Hepatocyte (in vitro differentiated cells): ENCODE measurements around the gene TTYH2. TPM values are rescaled to one million over a fixed set of nuclear protein-coding genes. Genes with fewer than 3 reads are reported as not detected.

Source experiments
- DNase-seq: peaks from one replicate; pipeline ENCODE4 v3.0.0-alpha.2; 2016; ENCODE audit warnings: low spot score
- H2AFZ ChIP-seq: fragments of 200-600 bp; sonication (generic); 2 replicates; pipeline ENCODE4 v1.6.0; 2016; ENCODE audit warnings: antibody characterized with exemption, mild to moderate bottlenecking
- H3K27ac ChIP-seq: fragments of 200-600 bp; sonication (generic); 2 replicates; pipeline ENCODE4 v1.5.1; 2016; ENCODE audit warnings: mild to moderate bottlenecking
- H3K27me3 ChIP-seq: fragments of 200-600 bp; sonication (generic); 2 replicates; pipeline ENCODE4 v1.6.1; 2016
- H3K36me3 ChIP-seq: fragments of 200-600 bp; sonication (generic); replicated peaks from 2 replicates; pipeline ENCODE4 v1.5.1; 2016; ENCODE audit warnings: low read depth; ENCODE audit not compliant: insufficient read depth
- H3K4me1 ChIP-seq: fragments of 200-600 bp; sonication (generic); 2 replicates; pipeline ENCODE4 v1.5.1; 2016; ENCODE audit warnings: mild to moderate bottlenecking, moderate library complexity; ENCODE audit not compliant: insufficient read depth
- H3K4me2 ChIP-seq: fragments of 200-600 bp; sonication (generic); 2 replicates; pipeline ENCODE4 v1.6.0; 2016
- H3K4me3 ChIP-seq: fragments of 200-600 bp; sonication (generic); 2 replicates; pipeline ENCODE4 v1.5.1; 2016; ENCODE audit warnings: mild to moderate bottlenecking
- H3K79me2 ChIP-seq: fragments of 200-600 bp; sonication (generic); 2 replicates; pipeline ENCODE4 v1.6.0; 2017; ENCODE audit warnings: mild to moderate bottlenecking
- H3K9me2 ChIP-seq: fragments of 200-600 bp; sonication (generic); replicated peaks from 2 replicates; pipeline ENCODE4 v1.6.0; 2017; ENCODE audit warnings: mild to moderate bottlenecking; ENCODE audit not compliant: insufficient read depth
- H3K9me3 ChIP-seq: fragments of 200-600 bp; sonication (generic); 2 replicates; pipeline ENCODE4 v1.5.1; 2016; ENCODE audit warnings: low read depth, mild to moderate bottlenecking
- H4K20me1 ChIP-seq: fragments of 200-600 bp; sonication (generic); 2 replicates; pipeline ENCODE4 v1.6.0; 2016; ENCODE audit warnings: mild to moderate bottlenecking; ENCODE audit not compliant: insufficient read depth, poor library complexity, severe bottlenecking
- EZH2 ChIP-seq: fragments of 200-600 bp; sonication (generic); IDR thresholded peaks from 2 replicates; pipeline ENCODE4 v1.6.1; 2016; ENCODE audit warnings: antibody characterized with exemption, mild to moderate bottlenecking, borderline replicate concordance
- EZH2phosphoT487 ChIP-seq: fragments of 200-600 bp; sonication (generic); IDR thresholded peaks from one replicate; pipeline ENCODE4 v1.6.1; 2018; ENCODE audit warnings: antibody characterized with exemption, mild to moderate bottlenecking, low read depth, moderate library complexity; ENCODE audit not compliant: unreplicated experiment, severe bottlenecking
- WGBS: methylation state at CpG from one replicate; pipeline ENCODE4 v1.1.6; 2016; ENCODE audit warnings: low lambda C conversion rate; ENCODE audit errors: missing lambda C conversion rate; 5-methylcytosine and 5-hydroxymethylcytosine counted together
- polyA plus RNA-seq: library from polyadenylated mRNA; unstranded; fragments of >200 nt; fragmentation: Nextera tagmentation; extraction: Ambion mirVana; gene quantifications from 2 replicates; pipeline ENCODE4 v1.2.1, GENCODE V29; 2016
- total RNA-seq: library from RNA; depleted of rRNA; stranded (reverse); fragments of >200 nt; gene quantifications from 2 replicates; pipeline ENCODE4 v1.2.3, GENCODE V29; 2014
- TF ChIP-seq, protein P1 (sequence below): fragments of 200-600 bp; sonication (generic); IDR thresholded peaks from 2 replicates; pipeline ENCODE4 v1.5.1; 2016; ENCODE audit warnings: antibody characterized with exemption, mild to moderate bottlenecking; ENCODE audit not compliant: poor library complexity

The TTYH2 gene
- total and polyA plus RNA-seq, 2 experiments from 2014 or later, result 7.4 to 7.8 TPM

DNA sequence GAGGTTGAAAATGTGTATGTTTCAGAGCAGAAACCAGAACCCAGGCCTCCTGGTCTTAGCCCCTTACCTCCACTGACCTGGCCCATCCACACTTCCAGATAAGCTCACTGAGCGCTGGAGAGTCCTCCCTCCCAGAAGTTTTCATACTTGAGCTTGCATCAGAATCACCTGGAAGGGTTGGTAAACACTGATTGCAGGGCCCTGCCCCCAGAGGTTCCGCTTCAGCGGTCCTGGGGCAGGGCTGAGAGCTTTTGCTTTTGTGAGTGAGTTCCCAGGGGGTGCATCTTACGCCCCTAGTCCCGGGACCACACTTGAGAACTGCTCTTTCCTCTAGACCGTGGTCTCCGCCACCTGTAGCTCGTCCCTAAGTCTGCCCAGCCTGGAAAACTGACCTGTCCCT, 20.6 kb downstream of the TTYH2 start:
- no peak for DNase-seq
- H3K27ac ChIP-seq, result no peak overlapping the region
- WGBS, result 72% methylated on average over 8 of the region's 8 CpGs
- H3K79me2 ChIP-seq, result no peaks in the 10 kb centered on the region
- no peak overlapping the region for H3K4me2 ChIP-seq
- H2AFZ ChIP-seq, result no peak overlapping the region
- no peaks in the 10 kb centered on the region for H3K27me3 ChIP-seq
- H3K4me1 ChIP-seq, result no peaks in the 10 kb centered on the region
- H3K4me3 ChIP-seq, result no peak overlapping the region
- H4K20me1 ChIP-seq, result no peaks in the 10 kb centered on the region
- no peaks in the 10 kb centered on the region for H3K9me3 ChIP-seq
- TF ChIP-seq, protein P1, sequence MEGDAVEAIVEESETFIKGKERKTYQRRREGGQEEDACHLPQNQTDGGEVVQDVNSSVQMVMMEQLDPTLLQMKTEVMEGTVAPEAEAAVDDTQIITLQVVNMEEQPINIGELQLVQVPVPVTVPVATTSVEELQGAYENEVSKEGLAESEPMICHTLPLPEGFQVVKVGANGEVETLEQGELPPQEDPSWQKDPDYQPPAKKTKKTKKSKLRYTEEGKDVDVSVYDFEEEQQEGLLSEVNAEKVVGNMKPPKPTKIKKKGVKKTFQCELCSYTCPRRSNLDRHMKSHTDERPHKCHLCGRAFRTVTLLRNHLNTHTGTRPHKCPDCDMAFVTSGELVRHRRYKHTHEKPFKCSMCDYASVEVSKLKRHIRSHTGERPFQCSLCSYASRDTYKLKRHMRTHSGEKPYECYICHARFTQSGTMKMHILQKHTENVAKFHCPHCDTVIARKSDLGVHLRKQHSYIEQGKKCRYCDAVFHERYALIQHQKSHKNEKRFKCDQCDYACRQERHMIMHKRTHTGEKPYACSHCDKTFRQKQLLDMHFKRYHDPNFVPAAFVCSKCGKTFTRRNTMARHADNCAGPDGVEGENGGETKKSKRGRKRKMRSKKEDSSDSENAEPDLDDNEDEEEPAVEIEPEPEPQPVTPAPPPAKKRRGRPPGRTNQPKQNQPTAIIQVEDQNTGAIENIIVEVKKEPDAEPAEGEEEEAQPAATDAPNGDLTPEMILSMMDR, result no peak
- TF ChIP-seq EZH2, result no peak
- TF ChIP-seq EZH2phosphoT487, result no peak
- no peaks in the 10 kb centered on the region for H3K36me3 ChIP-seq
- H3K9me2 ChIP-seq, result no peaks in the 10 kb centered on the region

- Histone ChIP-seq H3K4me2 (no peak overlapping the region), H3K4me3 (no peak overlapping the region), H2AFZ (no peak overlapping the region), H4K20me1 (no peaks in the 10 kb centered on the region), H3K4me1 (no peaks in the 10 kb centered on the region), H3K9me2 (no peaks in the 10 kb centered on the region), H3K9me3 (no peaks in the 10 kb centered on the region), H3K27me3 (no peaks in the 10 kb centered on the region), H3K79me2 (no peaks in the 10 kb centered on the region), H3K27ac (no peak overlapping the region), H3K36me3 (no peaks in the 10 kb centered on the region)
- no peak for TF ChIP-seq EZH2
- TF ChIP-seq, protein P1, result no peak
- no peak for TF ChIP-seq EZH2phosphoT487
- no peak for DNase-seq
- 95% methylated on average over 1 of the region's 1 CpG for WGBS
Measured at GRCh38 chr17:74234486-74234885, 21.1 kb downstream of the TTYH2 start.

- Histone ChIP-seq H4K20me1 (no peaks in the 10 kb centered on the region), H3K36me3 (no peaks in the 10 kb centered on the region), H3K9me2 (no peaks in the 10 kb centered on the region), H3K27ac (no peak overlapping the region), H3K4me2 (no peak overlapping the region), H3K4me3 (no peak overlapping the region), H2AFZ (no peak overlapping the region), H3K9me3 (no peaks in the 10 kb centered on the region), H3K79me2 (no peaks in the 10 kb centered on the region), H3K4me1 (no peaks in the 10 kb centered on the region), H3K27me3 (no peaks in the 10 kb centered on the region)
- WGBS, result 78% methylated on average over 19 of the region's 19 CpGs
- no peak for DNase-seq
- TF ChIP-seq EZH2phosphoT487 (no peak), EZH2 (no peak)
- TF ChIP-seq, protein P1, result no peak
Measured at GRCh38 chr17:74235040-74235581, 21.7 kb downstream of the TTYH2 start.

GRCh38 chr17:74235911-74236371, 22.6 kb downstream of the TTYH2 start:
- H3K9me3 ChIP-seq, result no peaks in the 10 kb centered on the region
- no peaks in the 10 kb centered on the region for H3K4me1 ChIP-seq
- H4K20me1 ChIP-seq, result no peaks in the 10 kb centered on the region
- no peak overlapping the region for H3K27ac ChIP-seq
- no peaks in the 10 kb centered on the region for H3K79me2 ChIP-seq
- H2AFZ ChIP-seq, result no peak overlapping the region
- no peaks in the 10 kb centered on the region for H3K9me2 ChIP-seq
- H3K4me2 ChIP-seq, result no peak overlapping the region
- no peaks in the 10 kb centered on the region for H3K36me3 ChIP-seq
- H3K4me3 ChIP-seq, result no peak overlapping the region
- TF ChIP-seq EZH2phosphoT487 (no peak), EZH2 (no peak)
- TF ChIP-seq, protein P1, result no peak
- H3K27me3 ChIP-seq, result no peaks in the 10 kb centered on the region
- WGBS, result 72% methylated on average over 8 of the region's 8 CpGs
- no peak for DNase-seq
